Measurements from ENCODE around the gene ZNF77.

- TF ChIP-seq, protein P1, sequence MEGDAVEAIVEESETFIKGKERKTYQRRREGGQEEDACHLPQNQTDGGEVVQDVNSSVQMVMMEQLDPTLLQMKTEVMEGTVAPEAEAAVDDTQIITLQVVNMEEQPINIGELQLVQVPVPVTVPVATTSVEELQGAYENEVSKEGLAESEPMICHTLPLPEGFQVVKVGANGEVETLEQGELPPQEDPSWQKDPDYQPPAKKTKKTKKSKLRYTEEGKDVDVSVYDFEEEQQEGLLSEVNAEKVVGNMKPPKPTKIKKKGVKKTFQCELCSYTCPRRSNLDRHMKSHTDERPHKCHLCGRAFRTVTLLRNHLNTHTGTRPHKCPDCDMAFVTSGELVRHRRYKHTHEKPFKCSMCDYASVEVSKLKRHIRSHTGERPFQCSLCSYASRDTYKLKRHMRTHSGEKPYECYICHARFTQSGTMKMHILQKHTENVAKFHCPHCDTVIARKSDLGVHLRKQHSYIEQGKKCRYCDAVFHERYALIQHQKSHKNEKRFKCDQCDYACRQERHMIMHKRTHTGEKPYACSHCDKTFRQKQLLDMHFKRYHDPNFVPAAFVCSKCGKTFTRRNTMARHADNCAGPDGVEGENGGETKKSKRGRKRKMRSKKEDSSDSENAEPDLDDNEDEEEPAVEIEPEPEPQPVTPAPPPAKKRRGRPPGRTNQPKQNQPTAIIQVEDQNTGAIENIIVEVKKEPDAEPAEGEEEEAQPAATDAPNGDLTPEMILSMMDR (IDR thresholded peaks at IDR 0.05): no peak
- no peak for TF ChIP-seq POLR2A (IDR thresholded peaks at IDR 0.05)
Measured at GRCh38 chr19:2912306-2912705, 32.5 kb downstream of the ZNF77 start.
